ENCODE measurements around the gene NDUFS6. TPM values are rescaled to one million over a fixed set of nuclear protein-coding genes. Genes with fewer than 3 reads are reported as not detected.

The NDUFS6 gene
- polyA plus RNA-seq, 1 donor from 2014 or later: 72.0 TPM

DNA sequence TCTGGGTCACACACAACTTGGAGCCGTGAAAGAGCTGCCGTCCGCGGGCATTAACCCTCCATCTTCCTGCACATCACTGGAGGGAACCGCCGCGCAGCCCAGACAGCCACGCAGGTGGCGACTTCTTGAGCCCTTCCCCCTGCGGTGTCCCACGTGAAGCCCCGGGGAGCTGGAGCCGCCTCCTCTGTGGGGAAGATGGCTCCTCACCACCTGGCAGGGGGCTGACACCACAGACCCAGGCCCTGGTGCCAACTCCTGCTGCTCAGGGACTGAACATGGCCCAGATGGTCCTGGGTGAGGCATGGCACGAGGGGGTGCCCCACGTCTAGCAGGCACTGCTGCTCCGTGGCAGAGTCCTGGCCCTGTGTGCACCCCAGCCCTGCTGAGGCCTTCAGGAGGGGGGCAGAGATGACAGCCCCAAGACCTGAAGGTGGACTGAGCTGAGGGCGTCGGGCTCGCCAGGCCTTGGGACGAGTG is 38.9 kb downstream of the NDUFS6 start:
- H3K27me3 ChIP-seq (ENCODE audit: insufficient read depth, low read depth, low read length): no peaks in the 10 kb centered on the region
- H3K9me2 ChIP-seq (ENCODE audit: insufficient read depth, low read length): no peaks in the 10 kb centered on the region
- no peaks in the 10 kb centered on the region for H3F3A ChIP-seq (ENCODE audit: insufficient read depth, low read length, poor library complexity, severe bottlenecking)
- no peak overlapping the region for H3K27ac ChIP-seq (ENCODE audit: low read length)
- H4K20me1 ChIP-seq (ENCODE audit: insufficient read depth): no peaks in the 10 kb centered on the region
- H3K9me3 ChIP-seq (ENCODE audit: low read length): no peaks in the 10 kb centered on the region
- H2AFZ ChIP-seq (ENCODE audit: low read depth, low read length): no peak overlapping the region
- H3K4me3 ChIP-seq (ENCODE audit: low read length): no peak overlapping the region
- no peak overlapping the region for H3K4me2 ChIP-seq (ENCODE audit: low read length)
- H3K79me2 ChIP-seq (replicated peaks; ENCODE audit: insufficient read depth, low read length): no peaks in the 10 kb centered on the region
- H3K9ac ChIP-seq (ENCODE audit: low read length): no peak overlapping the region
- H3K36me3 ChIP-seq (ENCODE audit: insufficient read depth, low read length): no peaks in the 10 kb centered on the region
- no peak for TF ChIP-seq TAF1 (IDR thresholded peaks at IDR 0.05; ENCODE audit: low read depth)
- TF ChIP-seq SMC3 (conservative IDR thresholded peaks at IDR 0.05; ENCODE audit: poor library complexity): no peak
- TF ChIP-seq POLR2AphosphoS5 (IDR thresholded peaks at IDR 0.05): no peak
- TF ChIP-seq, protein P1, sequence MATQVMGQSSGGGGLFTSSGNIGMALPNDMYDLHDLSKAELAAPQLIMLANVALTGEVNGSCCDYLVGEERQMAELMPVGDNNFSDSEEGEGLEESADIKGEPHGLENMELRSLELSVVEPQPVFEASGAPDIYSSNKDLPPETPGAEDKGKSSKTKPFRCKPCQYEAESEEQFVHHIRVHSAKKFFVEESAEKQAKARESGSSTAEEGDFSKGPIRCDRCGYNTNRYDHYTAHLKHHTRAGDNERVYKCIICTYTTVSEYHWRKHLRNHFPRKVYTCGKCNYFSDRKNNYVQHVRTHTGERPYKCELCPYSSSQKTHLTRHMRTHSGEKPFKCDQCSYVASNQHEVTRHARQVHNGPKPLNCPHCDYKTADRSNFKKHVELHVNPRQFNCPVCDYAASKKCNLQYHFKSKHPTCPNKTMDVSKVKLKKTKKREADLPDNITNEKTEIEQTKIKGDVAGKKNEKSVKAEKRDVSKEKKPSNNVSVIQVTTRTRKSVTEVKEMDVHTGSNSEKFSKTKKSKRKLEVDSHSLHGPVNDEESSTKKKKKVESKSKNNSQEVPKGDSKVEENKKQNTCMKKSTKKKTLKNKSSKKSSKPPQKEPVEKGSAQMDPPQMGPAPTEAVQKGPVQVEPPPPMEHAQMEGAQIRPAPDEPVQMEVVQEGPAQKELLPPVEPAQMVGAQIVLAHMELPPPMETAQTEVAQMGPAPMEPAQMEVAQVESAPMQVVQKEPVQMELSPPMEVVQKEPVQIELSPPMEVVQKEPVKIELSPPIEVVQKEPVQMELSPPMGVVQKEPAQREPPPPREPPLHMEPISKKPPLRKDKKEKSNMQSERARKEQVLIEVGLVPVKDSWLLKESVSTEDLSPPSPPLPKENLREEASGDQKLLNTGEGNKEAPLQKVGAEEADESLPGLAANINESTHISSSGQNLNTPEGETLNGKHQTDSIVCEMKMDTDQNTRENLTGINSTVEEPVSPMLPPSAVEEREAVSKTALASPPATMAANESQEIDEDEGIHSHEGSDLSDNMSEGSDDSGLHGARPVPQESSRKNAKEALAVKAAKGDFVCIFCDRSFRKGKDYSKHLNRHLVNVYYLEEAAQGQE (IDR thresholded peaks at IDR 0.05; ENCODE audit: borderline replicate concordance): no peak
- TF ChIP-seq RAD21 (conservative IDR thresholded peaks at IDR 0.05): no peak
- TF ChIP-seq, protein P2, sequence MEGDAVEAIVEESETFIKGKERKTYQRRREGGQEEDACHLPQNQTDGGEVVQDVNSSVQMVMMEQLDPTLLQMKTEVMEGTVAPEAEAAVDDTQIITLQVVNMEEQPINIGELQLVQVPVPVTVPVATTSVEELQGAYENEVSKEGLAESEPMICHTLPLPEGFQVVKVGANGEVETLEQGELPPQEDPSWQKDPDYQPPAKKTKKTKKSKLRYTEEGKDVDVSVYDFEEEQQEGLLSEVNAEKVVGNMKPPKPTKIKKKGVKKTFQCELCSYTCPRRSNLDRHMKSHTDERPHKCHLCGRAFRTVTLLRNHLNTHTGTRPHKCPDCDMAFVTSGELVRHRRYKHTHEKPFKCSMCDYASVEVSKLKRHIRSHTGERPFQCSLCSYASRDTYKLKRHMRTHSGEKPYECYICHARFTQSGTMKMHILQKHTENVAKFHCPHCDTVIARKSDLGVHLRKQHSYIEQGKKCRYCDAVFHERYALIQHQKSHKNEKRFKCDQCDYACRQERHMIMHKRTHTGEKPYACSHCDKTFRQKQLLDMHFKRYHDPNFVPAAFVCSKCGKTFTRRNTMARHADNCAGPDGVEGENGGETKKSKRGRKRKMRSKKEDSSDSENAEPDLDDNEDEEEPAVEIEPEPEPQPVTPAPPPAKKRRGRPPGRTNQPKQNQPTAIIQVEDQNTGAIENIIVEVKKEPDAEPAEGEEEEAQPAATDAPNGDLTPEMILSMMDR (IDR thresholded peaks at IDR 0.05; ENCODE audit: poor library complexity, severe bottlenecking): no peak
- no peak for TF ChIP-seq MXI1 (conservative IDR thresholded peaks at IDR 0.05; ENCODE audit: poor library complexity, severe bottlenecking)
- no peak for TF ChIP-seq EP300 (conservative IDR thresholded peaks at IDR 0.05; ENCODE audit: poor library complexity, severe bottlenecking)
- TF ChIP-seq EZH2 (IDR thresholded peaks at IDR 0.05; ENCODE audit: borderline replicate concordance, insufficient read depth, low read length, poor library complexity, severe bottlenecking): no peak

DNA sequence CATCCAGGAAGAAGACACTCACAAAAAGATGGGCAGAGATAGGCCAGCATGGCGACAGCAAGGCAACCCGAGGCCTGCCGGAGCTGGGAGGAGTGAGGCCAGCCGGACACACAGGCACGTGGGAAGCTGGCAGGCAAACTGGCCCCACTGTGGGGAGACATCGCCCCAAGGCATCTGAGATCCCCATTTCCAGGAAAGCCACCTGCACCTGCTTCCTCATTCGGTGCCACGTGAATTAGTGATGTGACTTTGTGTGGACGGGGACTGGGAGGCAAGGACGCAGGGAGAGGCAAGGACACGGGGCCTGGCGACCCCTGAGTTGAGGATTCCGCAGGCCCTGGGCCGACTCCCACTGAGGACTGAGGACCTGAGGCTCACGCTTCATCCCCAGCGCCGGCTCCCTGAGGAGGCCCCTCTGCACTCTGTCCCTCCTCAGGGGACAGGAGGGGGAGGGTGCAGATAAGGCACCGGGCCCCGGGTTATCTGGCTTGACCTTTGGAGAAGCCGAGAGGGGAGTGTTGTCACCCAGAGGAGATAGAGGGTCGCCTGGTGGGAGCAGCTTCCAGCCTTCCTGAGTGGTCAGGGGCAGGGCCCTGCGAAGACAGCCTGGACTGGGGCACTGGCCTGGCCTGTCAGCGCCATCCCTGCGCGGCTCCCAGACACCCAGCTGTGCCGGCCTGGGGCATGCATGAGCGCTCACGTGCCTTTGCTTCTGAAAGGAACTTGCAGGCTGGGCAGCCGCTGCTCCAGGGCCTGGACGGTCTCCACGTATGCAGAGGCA is 39.7 kb downstream of the NDUFS6 start:
- Histone ChIP-seq H3K27me3 (ENCODE audit: insufficient read depth, low read depth, low read length) (no peaks in the 10 kb centered on the region), H3F3A (ENCODE audit: insufficient read depth, low read length, poor library complexity, severe bottlenecking) (no peaks in the 10 kb centered on the region), H3K4me2 (ENCODE audit: low read length) (no peak overlapping the region), H2AFZ (ENCODE audit: low read depth, low read length) (no peak overlapping the region), H3K9me2 (ENCODE audit: insufficient read depth, low read length) (no peaks in the 10 kb centered on the region), H3K27ac (ENCODE audit: low read length) (no peak overlapping the region), H3K9me3 (ENCODE audit: low read length) (no peaks in the 10 kb centered on the region), H4K20me1 (ENCODE audit: insufficient read depth) (no peaks in the 10 kb centered on the region), H3K9ac (ENCODE audit: low read length) (no peak overlapping the region), H3K4me3 (ENCODE audit: low read length) (no peak overlapping the region), H3K79me2 (replicated peaks; ENCODE audit: insufficient read depth, low read length) (no peaks in the 10 kb centered on the region), H3K36me3 (ENCODE audit: insufficient read depth, low read length) (no peaks in the 10 kb centered on the region)
- TF ChIP-seq TAF1 (IDR thresholded peaks at IDR 0.05; ENCODE audit: low read depth) (no peak), EZH2 (IDR thresholded peaks at IDR 0.05; ENCODE audit: borderline replicate concordance, insufficient read depth, low read length, poor library complexity, severe bottlenecking) (no peak), MXI1 (conservative IDR thresholded peaks at IDR 0.05; ENCODE audit: poor library complexity, severe bottlenecking) (no peak), POLR2AphosphoS5 (IDR thresholded peaks at IDR 0.05) (no peak), RAD21 (conservative IDR thresholded peaks at IDR 0.05) (no peak), EP300 (conservative IDR thresholded peaks at IDR 0.05; ENCODE audit: poor library complexity, severe bottlenecking) (no peak), SMC3 (conservative IDR thresholded peaks at IDR 0.05; ENCODE audit: poor library complexity) (no peak)
- TF ChIP-seq, protein P1 (IDR thresholded peaks at IDR 0.05; ENCODE audit: borderline replicate concordance): no peak
- TF ChIP-seq, protein P2 (IDR thresholded peaks at IDR 0.05; ENCODE audit: poor library complexity, severe bottlenecking): no peak

Measured in neural cell (in vitro differentiated cells).